HG03342 (cell line): ENCODE measurements around the gene DNAJC5.

Source experiments
- ATAC-seq: cut with Tn5 transposase; IDR thresholded peaks from one replicate; pipeline ENCODE4 v1.9.1; 2021; ENCODE audit warnings: mild to moderate bottlenecking, moderate library complexity; ENCODE audit not compliant: unreplicated experiment

The DNAJC5 gene

GRCh38 chr20:63883201-63883593 is 11.7 kb upstream of the DNAJC5 start:
- ATAC-seq: no peak

GRCh38 chr20:63884506-63885263 is 10.2 kb upstream of the DNAJC5 start:
- ATAC-seq: no peak

GRCh38 chr20:63885264-63886053 is 9.5 kb upstream of the DNAJC5 start:
- ATAC-seq: no peak

DNA sequence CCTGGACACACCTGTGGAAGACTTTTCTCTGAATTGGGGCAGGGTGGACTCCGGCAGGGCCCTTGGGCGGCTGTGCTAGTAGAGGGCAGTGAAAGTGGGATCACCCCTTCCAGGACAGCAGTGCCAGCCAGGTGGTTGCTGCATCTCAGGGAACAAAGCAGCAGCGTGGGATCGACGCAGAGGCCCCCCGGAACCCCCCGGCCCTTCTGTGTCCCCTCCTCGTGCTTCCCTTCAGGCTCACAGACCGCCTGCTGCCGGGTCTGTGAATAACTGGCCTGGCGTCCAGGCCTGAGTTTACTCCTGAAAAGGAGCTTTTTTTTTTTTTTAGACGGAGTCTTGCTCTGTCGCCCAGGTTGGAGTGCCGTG is 8.9 kb upstream of the DNAJC5 start:
- ATAC-seq: no peak

DNA sequence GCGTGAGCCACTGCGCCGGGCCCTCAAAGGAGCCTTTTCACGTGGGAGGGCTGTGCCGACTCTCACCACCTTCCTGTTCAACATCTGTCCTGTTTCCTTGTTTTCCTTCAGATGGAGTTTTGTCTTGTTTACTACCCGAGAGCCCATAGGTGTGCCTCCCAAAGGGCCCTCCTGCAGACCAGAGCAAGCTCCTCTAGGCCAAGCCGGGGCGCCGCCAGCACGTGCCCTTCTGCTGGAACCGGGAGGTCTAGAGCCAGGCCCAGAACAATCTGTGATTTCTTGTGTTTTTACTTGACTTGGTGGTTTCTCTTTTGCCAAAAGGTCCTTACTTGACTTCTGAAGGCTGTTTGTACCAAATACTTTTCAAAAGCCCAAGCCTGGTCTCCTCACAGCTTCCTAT is 8.0 kb upstream of the DNAJC5 start:
- no peak for ATAC-seq

GRCh38 chr20:63889241-63890200 is 5.4 kb upstream of the DNAJC5 start:
- no peak for ATAC-seq

DNA sequence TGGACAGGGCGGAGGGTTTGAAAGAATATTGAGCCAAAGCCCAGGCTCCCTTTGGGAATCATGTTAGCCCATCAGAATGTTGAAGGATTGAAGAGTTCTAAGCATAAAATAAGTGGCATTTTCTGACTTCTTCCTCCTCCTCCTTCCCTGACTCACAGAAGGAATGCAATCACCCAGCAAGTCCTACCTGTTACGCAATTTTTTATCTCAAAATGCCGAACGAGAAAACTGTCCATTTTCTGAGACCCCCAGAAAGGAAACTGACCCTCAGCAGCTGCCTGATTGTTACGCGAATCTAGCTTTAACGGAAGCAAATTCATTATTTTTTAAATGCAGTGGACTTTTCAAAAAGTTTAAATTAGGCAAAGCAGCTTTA is 4.7 kb upstream of the DNAJC5 start:
- ATAC-seq: no peak

GRCh38 chr20:63890616-63891015 is 4.3 kb upstream of the DNAJC5 start:
- ATAC-seq: no peak

DNA sequence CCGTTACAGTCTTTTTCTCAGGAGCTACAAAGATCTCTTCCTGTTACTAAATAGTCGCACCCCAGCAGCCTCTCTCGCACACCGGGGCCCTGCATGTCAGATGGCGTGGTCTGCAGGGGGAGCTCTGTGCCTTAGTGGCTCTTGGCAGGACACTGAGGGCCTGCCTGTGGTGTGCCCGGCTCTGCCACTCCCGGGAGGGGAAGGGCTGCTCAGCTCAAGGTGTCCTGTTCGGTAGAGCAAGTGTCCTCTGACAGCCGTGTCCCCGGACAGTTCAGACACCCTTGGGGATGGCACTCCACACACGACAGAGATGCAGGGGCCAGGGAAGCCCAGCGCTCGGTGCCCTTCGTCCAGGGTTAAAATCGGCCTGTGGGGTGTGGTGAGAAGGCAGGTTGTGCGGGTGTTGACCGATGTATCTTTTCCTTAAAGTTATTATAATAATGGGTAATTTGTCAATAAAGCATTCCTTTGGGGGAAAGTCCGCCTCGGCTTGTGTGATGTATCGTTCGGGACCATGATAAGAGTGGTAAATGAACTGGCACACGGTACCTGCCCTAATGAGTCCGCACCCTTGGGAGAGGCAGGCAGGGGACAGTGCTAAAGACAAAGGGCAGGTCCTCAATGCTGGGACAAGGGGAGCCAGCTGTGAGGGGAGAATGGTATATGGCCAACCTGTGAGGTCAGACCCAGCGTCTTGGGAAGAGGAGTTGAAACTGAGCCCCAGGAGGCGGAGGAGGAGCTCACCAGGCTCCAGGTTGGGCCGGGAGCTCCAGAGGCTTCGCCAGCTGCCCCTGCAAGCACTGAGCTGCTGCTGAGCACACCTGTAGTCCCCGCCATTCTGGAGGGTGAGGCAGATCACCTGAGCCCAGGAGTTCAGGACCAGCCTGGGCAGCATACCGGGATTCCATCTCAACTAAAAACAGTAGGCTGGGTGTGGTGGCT is 3.6 kb upstream of the DNAJC5 start:
- no peak for ATAC-seq

DNA sequence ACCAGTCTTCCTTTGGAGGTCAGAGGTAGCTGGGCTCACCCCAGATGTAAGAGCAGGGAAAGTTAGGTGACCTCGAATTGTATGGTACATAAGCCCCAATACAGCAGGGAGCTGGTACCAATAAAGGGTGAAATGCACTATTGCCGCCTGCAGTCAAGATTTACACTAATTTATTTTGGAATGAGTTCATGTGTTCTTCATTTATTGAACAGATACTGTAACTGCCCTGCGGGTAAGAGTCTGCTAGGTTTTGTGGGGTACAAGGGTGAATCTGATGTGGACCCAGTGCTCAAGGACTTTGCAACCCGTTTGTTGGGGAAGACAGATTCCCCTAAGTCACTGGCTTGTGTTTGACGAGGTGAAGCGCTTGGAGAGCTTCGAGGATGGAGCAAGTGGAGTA is 2.5 kb upstream of the DNAJC5 start:
- no peak for ATAC-seq

DNA sequence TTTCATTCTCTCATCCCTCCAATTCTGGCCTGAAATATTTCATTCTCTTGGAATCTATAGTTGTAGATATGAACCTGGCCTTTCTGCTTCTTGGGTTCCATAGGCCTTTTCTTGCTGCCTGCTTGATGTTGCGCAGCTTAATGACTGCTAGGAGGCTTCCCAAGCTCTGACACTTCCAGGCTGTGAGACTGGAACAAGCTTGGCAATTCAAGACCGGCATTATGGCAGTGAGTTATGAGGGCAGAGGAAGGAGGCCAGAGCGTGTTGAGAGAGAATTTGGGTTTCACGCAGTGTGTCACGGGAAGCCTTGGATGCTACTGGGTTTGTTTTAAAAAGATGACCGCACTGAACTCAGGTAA is 948 bp upstream of the DNAJC5 start:
- ATAC-seq: no peak

DNA sequence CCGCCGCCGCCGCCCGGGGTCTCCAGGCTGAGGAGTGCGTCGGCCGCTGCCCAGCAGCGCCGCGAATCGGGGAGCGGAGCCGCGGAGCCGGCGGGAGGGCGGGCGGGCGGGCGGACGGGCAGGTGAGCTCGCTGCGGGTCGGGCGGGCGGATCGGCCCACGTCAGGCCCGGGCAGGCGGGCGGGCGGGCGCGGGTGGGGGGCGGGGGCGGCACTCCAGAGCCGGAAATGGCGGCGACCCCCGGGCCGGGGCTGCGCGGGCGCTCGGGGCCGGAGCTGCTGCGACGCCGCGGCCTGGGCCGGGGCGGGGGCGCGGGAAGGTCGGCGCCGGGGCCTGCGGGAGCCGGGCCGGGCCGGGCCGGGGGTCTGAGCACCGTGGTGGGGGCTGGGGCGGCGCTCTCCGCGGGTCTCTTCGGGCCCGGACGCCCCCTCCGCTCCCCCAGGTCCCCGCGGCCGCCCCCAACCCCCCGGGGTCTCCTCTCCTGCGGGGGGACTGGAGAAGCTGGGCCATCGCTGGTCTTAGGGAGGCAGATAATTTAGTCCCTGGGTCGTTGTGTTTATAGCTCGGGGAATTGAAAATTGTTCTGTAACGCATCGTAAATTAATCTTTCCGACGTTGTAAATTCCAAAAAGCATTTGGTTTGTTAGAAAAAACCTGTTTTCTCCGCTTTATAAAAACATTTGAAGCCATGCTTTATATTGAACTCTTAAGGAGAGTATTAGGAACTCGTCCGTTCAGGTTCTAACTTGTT is 451 bp downstream of the DNAJC5 start:
- peak; percentile 11 for ATAC-seq

GRCh38 chr20:63895952-63896263 is 982 bp downstream of the DNAJC5 start:
- no peak for ATAC-seq

GRCh38 chr20:63896264-63897105 is 1.6 kb downstream of the DNAJC5 start:
- ATAC-seq: peak; percentile 40

- ATAC-seq: no peak
Observed at GRCh38 chr20:63897978-63898561, 3.1 kb downstream of the DNAJC5 start.

- ATAC-seq: no peak
Observed at GRCh38 chr20:63898882-63899558, 4.1 kb downstream of the DNAJC5 start.

GRCh38 chr20:63900413-63900812 is 5.5 kb downstream of the DNAJC5 start:
- no peak for ATAC-seq
